ENCODE results near the gene MAP9. TPM values are rescaled to one million over a fixed set of nuclear protein-coding genes. Genes with fewer than 3 reads are reported as not detected.

MAP9 gene
- total RNA-seq, 5 donors from 2014 or later (not counting 1 experiment from before 2014, with no cell fraction given): 5.1 to 17.3 (median 6.6) TPM

- no peaks in the 10 kb centered on the region for H3K36me3 Mint-ChIP-seq
Observed at GRCh38 chr4:155411546-155411945, 34.8 kb upstream of the MAP9 start.

GRCh38 chr4:155408796-155409195 lies 32.0 kb upstream of the MAP9 start:
- POLR2A ChIA-PET: no interaction called here
- H3K4me1 Mint-ChIP-seq: no peaks in the 10 kb centered on the region
- Histone ChIP-seq H3K27me3 (replicated peaks in 1 of 2; ENCODE audit: control insufficient read depth in 2 of 2, extremely low read depth in 1 of 2, insufficient read depth in 2 of 2, low read length in 1 of 2) (no peaks in the 10 kb centered on the region), H3K9me3 (no peaks in the 10 kb centered on the region), H3K4me1 (ENCODE audit: control insufficient read depth in 1 of 2, extremely low read depth in 1 of 2, insufficient read depth in 2 of 2, low read length in 2 of 2) (no peaks in the 10 kb centered on the region), H3K36me3 (ENCODE audit: control insufficient read depth in 2 of 2, extremely low read depth in 1 of 2, insufficient read depth in 1 of 2, low read length in 1 of 2) (no peaks in the 10 kb centered on the region), H3K4me3 (ENCODE audit: control insufficient read depth in 1 of 2, extremely low read depth in 1 of 2, low read length in 1 of 2) (no peak overlapping the region), H3K27ac (ENCODE audit: low read length) (no peak overlapping the region)
- no peak overlapping the region for H3K4me3 Mint-ChIP-seq
- peaks cover 10 to 20% of the 10 kb centered on the region in 2 donors for H3K27me3 Mint-ChIP-seq
- no CpG with 5 or more reads among the region's 1 CpG for WGBS (ENCODE audit: insufficient coverage)
- CTCF ChIA-PET: no interaction called here
- no peaks in the 10 kb centered on the region for H3K36me3 Mint-ChIP-seq
- ATAC-seq (replicated peaks in 1 of 4) (no peak), DNase-seq (no peak)
- H3K9me3 Mint-ChIP-seq: no peaks in the 10 kb centered on the region
- H3K27ac Mint-ChIP-seq: no peak overlapping the region

More at GRCh38 chr4:155411546-155411945, 34.8 kb upstream of the MAP9 start:
- no peak overlapping the region for H3K4me3 ChIP-seq (ENCODE audit: control insufficient read depth in 1 of 2, extremely low read depth in 1 of 2, low read length in 1 of 2)
- ChIA-PET POLR2A (no interaction called here), CTCF (no interaction called here)
- peaks cover 10 to 16% of the 10 kb centered on the region in 2 donors for H3K27me3 Mint-ChIP-seq
- no peaks in the 10 kb centered on the region for H3K4me1 ChIP-seq (ENCODE audit: control insufficient read depth in 1 of 2, extremely low read depth in 1 of 2, insufficient read depth in 2 of 2, low read length in 2 of 2)
- 90% methylated on average over 2 of the region's 2 CpGs for WGBS (ENCODE audit: insufficient coverage)
- no peaks in the 10 kb centered on the region for H3K27me3 ChIP-seq (replicated peaks in 1 of 2; ENCODE audit: control insufficient read depth in 2 of 2, extremely low read depth in 1 of 2, insufficient read depth in 2 of 2, low read length in 1 of 2)
- ATAC-seq (replicated peaks in 1 of 4) (no peak), DNase-seq (no peak)
- H3K27ac ChIP-seq (ENCODE audit: low read length): no peak overlapping the region
- H3K9me3 ChIP-seq: no peaks in the 10 kb centered on the region
- no peak overlapping the region for H3K4me3 Mint-ChIP-seq
- H3K36me3 ChIP-seq (ENCODE audit: control insufficient read depth in 2 of 2, extremely low read depth in 1 of 2, insufficient read depth in 1 of 2, low read length in 1 of 2): no peaks in the 10 kb centered on the region
- H3K4me1 Mint-ChIP-seq: no peaks in the 10 kb centered on the region
- no peak overlapping the region for H3K27ac Mint-ChIP-seq
- no peaks in the 10 kb centered on the region for H3K9me3 Mint-ChIP-seq

GRCh38 chr4:155407480-155407879 lies 30.7 kb upstream of the MAP9 start:
- H3K9me3 ChIP-seq: no peaks in the 10 kb centered on the region
- H3K4me1 ChIP-seq (ENCODE audit: control insufficient read depth in 1 of 2, extremely low read depth in 1 of 2, insufficient read depth in 2 of 2, low read length in 2 of 2): no peaks in the 10 kb centered on the region
- no peaks in the 10 kb centered on the region for H3K36me3 ChIP-seq (ENCODE audit: control insufficient read depth in 2 of 2, extremely low read depth in 1 of 2, insufficient read depth in 1 of 2, low read length in 1 of 2)
- Mint-ChIP-seq H3K9me3 (no peaks in the 10 kb centered on the region), H3K27me3 (peaks cover 10 to 16% of the 10 kb centered on the region in 2 donors), H3K4me3 (no peak overlapping the region), H3K4me1 (no peaks in the 10 kb centered on the region), H3K27ac (no peak overlapping the region), H3K36me3 (no peaks in the 10 kb centered on the region)
- no peak for DNase-seq
- H3K27me3 ChIP-seq (replicated peaks in 1 of 2; ENCODE audit: control insufficient read depth in 2 of 2, extremely low read depth in 1 of 2, insufficient read depth in 2 of 2, low read length in 1 of 2): no peaks in the 10 kb centered on the region
- ChIA-PET CTCF (no interaction called here), POLR2A (no interaction called here)
- no CpG with 5 or more reads among the region's 1 CpG for WGBS (ENCODE audit: insufficient coverage)
- H3K4me3 ChIP-seq (ENCODE audit: control insufficient read depth in 1 of 2, extremely low read depth in 1 of 2, low read length in 1 of 2): no peak overlapping the region
- ATAC-seq (replicated peaks in 1 of 4): no peak
- H3K27ac ChIP-seq (ENCODE audit: low read length): no peak overlapping the region

- ATAC-seq (replicated peaks in 1 of 4) (no peak), DNase-seq (no peak)
- Mint-ChIP-seq H3K4me1 (no peaks in the 10 kb centered on the region), H3K27me3 (peaks cover 2 to 4% of the 10 kb centered on the region in 2 donors), H3K4me3 (no peak overlapping the region), H3K27ac (no peak overlapping the region), H3K9me3 (no peaks in the 10 kb centered on the region), H3K36me3 (no peaks in the 10 kb centered on the region)
- H3K27me3 ChIP-seq (replicated peaks in 1 of 2; ENCODE audit: control insufficient read depth in 2 of 2, extremely low read depth in 1 of 2, insufficient read depth in 2 of 2, low read length in 1 of 2): no peaks in the 10 kb centered on the region
- H3K9me3 ChIP-seq: no peaks in the 10 kb centered on the region
- whole genome bisulfite sequencing (ENCODE audit: insufficient coverage): no CpG with 5 or more reads among the region's 2 CpGs
- CTCF ChIA-PET: no interaction called here
- no peak overlapping the region for H3K27ac ChIP-seq (ENCODE audit: low read length)
- H3K36me3 ChIP-seq (ENCODE audit: control insufficient read depth in 2 of 2, extremely low read depth in 1 of 2, insufficient read depth in 1 of 2, low read length in 1 of 2): no peaks in the 10 kb centered on the region
- no peak overlapping the region for H3K4me3 ChIP-seq (ENCODE audit: control insufficient read depth in 1 of 2, extremely low read depth in 1 of 2, low read length in 1 of 2)
- POLR2A ChIA-PET: no interaction called here
- no peaks in the 10 kb centered on the region for H3K4me1 ChIP-seq (ENCODE audit: control insufficient read depth in 1 of 2, extremely low read depth in 1 of 2, insufficient read depth in 2 of 2, low read length in 2 of 2)
Observed at GRCh38 chr4:155405059-155405458, 28.3 kb upstream of the MAP9 start.

- CTCF ChIA-PET: interaction anchor here in 1 of 2 donors (1.0 kb wide), 1 partner anchor 33 kb away, joined by 3 read pairs; no protein-coding TSS in a partner anchor
- WGBS (ENCODE audit: insufficient coverage): 20% methylated on average over 1 of the region's 4 CpGs
- H3K27me3 Mint-ChIP-seq: peaks cover 4% of the 10 kb centered on the region in 2 donors
- no peaks in the 10 kb centered on the region for H3K36me3 Mint-ChIP-seq
- H3K27me3 ChIP-seq (replicated peaks in 1 of 2; ENCODE audit: control insufficient read depth in 2 of 2, extremely low read depth in 1 of 2, insufficient read depth in 2 of 2, low read length in 1 of 2): peaks cover 0 to 5% of the 10 kb centered on the region in 2 experiments
- POLR2A ChIA-PET: no interaction called here
- H3K4me3 Mint-ChIP-seq: no peak overlapping the region
- H3K27ac ChIP-seq (ENCODE audit: low read length): no peak overlapping the region
- ATAC-seq (replicated peaks in 1 of 4) (no peak), DNase-seq (no peak)
- no peaks in the 10 kb centered on the region for H3K9me3 Mint-ChIP-seq
- H3K4me1 Mint-ChIP-seq: no peaks in the 10 kb centered on the region
- H3K27ac Mint-ChIP-seq: no peak overlapping the region
- no peaks in the 10 kb centered on the region for H3K4me1 ChIP-seq (ENCODE audit: control insufficient read depth in 1 of 2, extremely low read depth in 1 of 2, insufficient read depth in 2 of 2, low read length in 2 of 2)
- no peak overlapping the region for H3K4me3 ChIP-seq (ENCODE audit: control insufficient read depth in 1 of 2, extremely low read depth in 1 of 2, low read length in 1 of 2)
- no peaks in the 10 kb centered on the region for H3K36me3 ChIP-seq (ENCODE audit: control insufficient read depth in 2 of 2, extremely low read depth in 1 of 2, insufficient read depth in 1 of 2, low read length in 1 of 2)
- H3K9me3 ChIP-seq: no peaks in the 10 kb centered on the region
Observed at GRCh38 chr4:155403886-155404285, 27.1 kb upstream of the MAP9 start.

- Mint-ChIP-seq H3K36me3 (no peaks in the 10 kb centered on the region), H3K9me3 (no peaks in the 10 kb centered on the region), H3K27ac (no peak overlapping the region), H3K4me3 (no peak overlapping the region), H3K4me1 (no peaks in the 10 kb centered on the region), H3K27me3 (peaks cover 7% of the 10 kb centered on the region in 2 donors)
- ATAC-seq (replicated peaks in 1 of 4) (no peak), DNase-seq (no peak)
- Histone ChIP-seq H3K4me1 (ENCODE audit: control insufficient read depth in 1 of 2, extremely low read depth in 1 of 2, insufficient read depth in 2 of 2, low read length in 2 of 2) (no peaks in the 10 kb centered on the region), H3K27ac (ENCODE audit: low read length) (no peak overlapping the region), H3K4me3 (ENCODE audit: control insufficient read depth in 1 of 2, extremely low read depth in 1 of 2, low read length in 1 of 2) (no peak overlapping the region), H3K36me3 (ENCODE audit: control insufficient read depth in 2 of 2, extremely low read depth in 1 of 2, insufficient read depth in 1 of 2, low read length in 1 of 2) (no peaks in the 10 kb centered on the region), H3K27me3 (replicated peaks in 1 of 2; ENCODE audit: control insufficient read depth in 2 of 2, extremely low read depth in 1 of 2, insufficient read depth in 2 of 2, low read length in 1 of 2) (peaks cover 0 to 6% of the 10 kb centered on the region in 2 experiments), H3K9me3 (no peaks in the 10 kb centered on the region)
- WGBS (ENCODE audit: insufficient coverage): no CpG with 5 or more reads among the region's 2 CpGs
- POLR2A ChIA-PET: no interaction called here
- CTCF ChIA-PET: no interaction called here
Observed at GRCh38 chr4:155402941-155403340, 26.2 kb upstream of the MAP9 start.

- Histone ChIP-seq H3K36me3 (ENCODE audit: control insufficient read depth in 2 of 2, extremely low read depth in 1 of 2, insufficient read depth in 1 of 2, low read length in 1 of 2) (no peaks in the 10 kb centered on the region), H3K4me1 (ENCODE audit: control insufficient read depth in 1 of 2, extremely low read depth in 1 of 2, insufficient read depth in 2 of 2, low read length in 2 of 2) (no peaks in the 10 kb centered on the region), H3K27ac (ENCODE audit: low read length) (no peak overlapping the region), H3K4me3 (ENCODE audit: control insufficient read depth in 1 of 2, extremely low read depth in 1 of 2, low read length in 1 of 2) (no peak overlapping the region), H3K9me3 (no peaks in the 10 kb centered on the region), H3K27me3 (replicated peaks in 1 of 2; ENCODE audit: control insufficient read depth in 2 of 2, extremely low read depth in 1 of 2, insufficient read depth in 2 of 2, low read length in 1 of 2) (peaks cover 0 to 6% of the 10 kb centered on the region in 2 experiments)
- Mint-ChIP-seq H3K4me3 (no peak overlapping the region), H3K27me3 (peaks cover 10 to 14% of the 10 kb centered on the region in 2 donors), H3K9me3 (no peaks in the 10 kb centered on the region), H3K4me1 (no peaks in the 10 kb centered on the region), H3K27ac (no peak overlapping the region), H3K36me3 (no peaks in the 10 kb centered on the region)
- ChIA-PET CTCF (no interaction called here), POLR2A (no interaction called here)
- 94% methylated on average over 2 of the region's 2 CpGs for WGBS (ENCODE audit: insufficient coverage)
- ATAC-seq (replicated peaks in 1 of 4) (no peak), DNase-seq (no peak)
Observed at GRCh38 chr4:155400893-155401292, 24.1 kb upstream of the MAP9 start.
